ENCODE results near the gene LSM3.

The LSM3 gene

GRCh38 chr3:14132689-14133088, 45.9 kb upstream of the LSM3 start:
- no peaks in the 10 kb centered on the region for H3K9me2 ChIP-seq (ENCODE audit: low read depth, low read length)
- no peaks in the 10 kb centered on the region for H3K4me1 ChIP-seq (ENCODE audit: insufficient read depth, low read length, severe bottlenecking)
- no peak overlapping the region for H3K4me3 ChIP-seq (ENCODE audit: low read depth, low read length, poor library complexity, severe bottlenecking)
- H2AFZ ChIP-seq (ENCODE audit: low read length), result no peak overlapping the region
- no peaks in the 10 kb centered on the region for H3K79me2 ChIP-seq (ENCODE audit: insufficient read depth, low read length)
- no peaks in the 10 kb centered on the region for H3K27me3 ChIP-seq (ENCODE audit: insufficient read depth, low read length)
- H3K36me3 ChIP-seq (ENCODE audit: insufficient read depth, low read length), result peaks cover 68% of the 10 kb centered on the region
- no peak overlapping the region for H3K27ac ChIP-seq (ENCODE audit: low read depth, low read length, poor library complexity, severe bottlenecking)
- no peak overlapping the region for H3K9ac ChIP-seq (ENCODE audit: low read length)
- no peak overlapping the region for H3K4me2 ChIP-seq (ENCODE audit: low read length)
- no peaks in the 10 kb centered on the region for H3F3A ChIP-seq (ENCODE audit: insufficient read depth, low read length)
- TF ChIP-seq CTCF (IDR thresholded peaks at IDR 0.05; ENCODE audit: low read length) (no peak), EZH2 (IDR thresholded peaks at IDR 0.05; ENCODE audit: borderline replicate concordance, low read length) (no peak)
- no peaks in the 10 kb centered on the region for H3K9me3 ChIP-seq (ENCODE audit: low read length)
- no peaks in the 10 kb centered on the region for H4K20me1 ChIP-seq (ENCODE audit: insufficient read depth, low read length)

DNA sequence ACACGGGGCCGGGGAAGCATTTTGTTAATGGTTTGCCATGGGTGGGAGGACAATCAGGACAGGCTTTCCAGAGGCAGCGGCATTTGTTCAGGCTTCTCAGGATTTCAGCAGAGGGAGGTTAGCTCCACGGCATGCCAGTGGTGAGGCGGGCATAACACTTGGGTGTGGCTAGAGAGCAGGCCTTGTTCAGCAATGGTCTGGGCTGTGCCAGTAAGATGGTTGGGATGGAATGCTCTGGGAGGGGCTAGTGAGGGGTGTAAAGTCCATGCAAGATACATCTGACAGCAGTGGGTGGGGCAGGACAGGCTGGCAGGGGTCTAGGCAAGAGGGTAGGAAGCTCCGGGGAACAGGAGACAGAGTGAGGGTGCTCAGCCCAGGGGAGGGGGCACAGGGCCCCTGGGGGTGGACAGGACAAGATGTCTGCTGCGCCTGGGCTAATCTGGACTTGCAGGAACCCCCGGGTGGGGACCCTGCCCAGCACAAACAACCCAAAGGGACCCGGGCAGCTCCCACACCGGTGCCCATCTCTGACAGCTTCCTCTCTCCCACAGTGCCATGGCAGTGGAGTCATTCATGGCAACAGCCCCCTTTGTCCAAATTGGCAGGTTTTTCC, 45.3 kb upstream of the LSM3 start:
- no peaks in the 10 kb centered on the region for H3K4me1 ChIP-seq (ENCODE audit: insufficient read depth, low read length, severe bottlenecking)
- H2AFZ ChIP-seq (ENCODE audit: low read length), result no peak overlapping the region
- H3K4me2 ChIP-seq (ENCODE audit: low read length), result no peak overlapping the region
- no peaks in the 10 kb centered on the region for H3F3A ChIP-seq (ENCODE audit: insufficient read depth, low read length)
- no peak overlapping the region for H3K27ac ChIP-seq (ENCODE audit: low read depth, low read length, poor library complexity, severe bottlenecking)
- no peak overlapping the region for H3K4me3 ChIP-seq (ENCODE audit: low read depth, low read length, poor library complexity, severe bottlenecking)
- no peaks in the 10 kb centered on the region for H3K9me3 ChIP-seq (ENCODE audit: low read length)
- H3K9me2 ChIP-seq (ENCODE audit: low read depth, low read length), result no peaks in the 10 kb centered on the region
- H3K36me3 ChIP-seq (ENCODE audit: insufficient read depth, low read length), result peaks cover 66% of the 10 kb centered on the region
- no peaks in the 10 kb centered on the region for H3K79me2 ChIP-seq (ENCODE audit: insufficient read depth, low read length)
- H4K20me1 ChIP-seq (ENCODE audit: insufficient read depth, low read length), result no peaks in the 10 kb centered on the region
- TF ChIP-seq CTCF (IDR thresholded peaks at IDR 0.05; ENCODE audit: low read length) (no peak), EZH2 (IDR thresholded peaks at IDR 0.05; ENCODE audit: borderline replicate concordance, low read length) (no peak)
- no peaks in the 10 kb centered on the region for H3K27me3 ChIP-seq (ENCODE audit: insufficient read depth, low read length)
- H3K9ac ChIP-seq (ENCODE audit: low read length), result no peak overlapping the region

- Histone ChIP-seq H3K9ac (ENCODE audit: low read length) (no peak overlapping the region), H3K36me3 (ENCODE audit: insufficient read depth, low read length) (peaks cover 61% of the 10 kb centered on the region), H2AFZ (ENCODE audit: low read length) (no peak overlapping the region), H4K20me1 (ENCODE audit: insufficient read depth, low read length) (no peaks in the 10 kb centered on the region), H3K79me2 (ENCODE audit: insufficient read depth, low read length) (no peaks in the 10 kb centered on the region), H3K4me3 (ENCODE audit: low read depth, low read length, poor library complexity, severe bottlenecking) (no peak overlapping the region), H3K27ac (ENCODE audit: low read depth, low read length, poor library complexity, severe bottlenecking) (no peak overlapping the region), H3F3A (ENCODE audit: insufficient read depth, low read length) (no peaks in the 10 kb centered on the region), H3K4me2 (ENCODE audit: low read length) (no peak overlapping the region), H3K4me1 (ENCODE audit: insufficient read depth, low read length, severe bottlenecking) (no peaks in the 10 kb centered on the region), H3K9me2 (ENCODE audit: low read depth, low read length) (no peaks in the 10 kb centered on the region), H3K27me3 (ENCODE audit: insufficient read depth, low read length) (no peaks in the 10 kb centered on the region), H3K9me3 (ENCODE audit: low read length) (no peaks in the 10 kb centered on the region)
- no peak for TF ChIP-seq EZH2 (IDR thresholded peaks at IDR 0.05; ENCODE audit: borderline replicate concordance, low read length)
These were observed 44.7 kb upstream of the LSM3 start for GRCh38 chr3:14133876-14134275.

DNA sequence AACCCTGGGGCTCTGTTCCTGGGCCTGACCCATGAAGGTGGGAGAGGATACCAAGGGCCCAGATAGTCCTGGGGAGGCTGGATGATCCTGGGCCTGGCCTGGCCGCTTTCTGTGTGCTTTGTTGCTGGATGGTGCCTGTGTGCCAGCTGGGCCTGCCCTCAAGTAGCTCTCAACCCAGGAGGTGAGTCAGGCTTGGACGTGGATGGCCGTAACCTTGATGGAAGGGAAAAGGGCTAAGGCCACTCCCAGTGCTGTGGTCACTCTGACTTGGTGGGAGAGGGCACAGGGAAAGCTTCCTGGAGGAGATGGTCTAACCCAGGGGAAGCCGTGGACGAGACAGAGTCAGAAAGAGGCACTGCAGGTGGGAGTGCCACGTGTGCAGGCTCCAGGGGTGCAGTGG, 44.3 kb upstream of the LSM3 start:
- no peak overlapping the region for H3K9ac ChIP-seq (ENCODE audit: low read length)
- H3K4me1 ChIP-seq (ENCODE audit: insufficient read depth, low read length, severe bottlenecking), result no peaks in the 10 kb centered on the region
- H3K36me3 ChIP-seq (ENCODE audit: insufficient read depth, low read length), result peaks cover 59% of the 10 kb centered on the region
- H3F3A ChIP-seq (ENCODE audit: insufficient read depth, low read length), result no peaks in the 10 kb centered on the region
- H4K20me1 ChIP-seq (ENCODE audit: insufficient read depth, low read length), result no peaks in the 10 kb centered on the region
- H3K79me2 ChIP-seq (ENCODE audit: insufficient read depth, low read length), result no peaks in the 10 kb centered on the region
- no peak overlapping the region for H2AFZ ChIP-seq (ENCODE audit: low read length)
- TF ChIP-seq CTCF (IDR thresholded peaks at IDR 0.05; ENCODE audit: low read length), result no peak
- TF ChIP-seq EZH2 (IDR thresholded peaks at IDR 0.05; ENCODE audit: borderline replicate concordance, low read length), result no peak
- no peak overlapping the region for H3K4me3 ChIP-seq (ENCODE audit: low read depth, low read length, poor library complexity, severe bottlenecking)
- H3K9me2 ChIP-seq (ENCODE audit: low read depth, low read length), result no peaks in the 10 kb centered on the region
- H3K9me3 ChIP-seq (ENCODE audit: low read length), result no peaks in the 10 kb centered on the region
- no peak overlapping the region for H3K27ac ChIP-seq (ENCODE audit: low read depth, low read length, poor library complexity, severe bottlenecking)
- no peak overlapping the region for H3K4me2 ChIP-seq (ENCODE audit: low read length)
- H3K27me3 ChIP-seq (ENCODE audit: insufficient read depth, low read length), result no peaks in the 10 kb centered on the region

All from OCI-LY1 (cell line).